Measurements from ENCODE around the gene KLHL3. TPM values are rescaled to one million over a fixed set of nuclear protein-coding genes. Genes with fewer than 3 reads are reported as not detected.

KLHL3 gene
- polyA plus RNA-seq, 1 of the 3 experiments (the other 2 are of a cell fraction), result 3.8 TPM

GRCh38 chr5:137630216-137630971, 105.5 kb downstream of the KLHL3 start:
- 84% methylated on average over 8 of the region's 10 CpGs for WGBS (ENCODE audit: low lambda C conversion rate)
- Histone ChIP-seq H3K9me2 (no peaks in the 10 kb centered on the region), H3K79me2 (ENCODE audit: insufficient read depth) (no peaks in the 10 kb centered on the region), H3K27ac (ENCODE audit: low read depth in 2 of 2, low read length in 1 of 2) (no peak overlapping the region), H3K4me2 (no peak overlapping the region), H3K9ac (no peak overlapping the region), H3K4me3 (ENCODE audit: low read depth in 2 of 2, low read length in 1 of 2) (no peak overlapping the region), H3F3A (replicated peaks; ENCODE audit: insufficient read depth) (no peaks in the 10 kb centered on the region), H3K27me3 (ENCODE audit: insufficient read depth) (no peaks in the 10 kb centered on the region), H2AFZ (ENCODE audit: low read depth) (no peak overlapping the region), H4K20me1 (ENCODE audit: insufficient read depth) (no peaks in the 10 kb centered on the region), H3K36me3 (replicated peaks in 1 of 2; ENCODE audit: control insufficient read depth in 1 of 2, insufficient read depth in 2 of 2, low read length in 1 of 2) (no peaks in the 10 kb centered on the region), H3K9me3 (no peaks in the 10 kb centered on the region), H3K4me1 (ENCODE audit: control insufficient read depth in 1 of 2, insufficient read depth in 2 of 2, low read depth in 1 of 2, low read length in 1 of 2) (peaks cover 0 to 3% of the 10 kb centered on the region in 2 experiments; a peak in 1 of 4 replicates)
- DNase-seq, result no peak
- CTCF ChIA-PET, result interaction anchor here (0.6 to 12.7 kb wide), 44 partner anchors 11 to 503 kb away, joined by 3 to 407 read pairs (median 5); partner anchors contain the start of genes HNRNPA0, KLHL3 and PKD2L2
- POLR2A ChIA-PET, result interaction anchor here (1.2 to 1.8 kb wide), 2 partner anchors 113 to 123 kb away, joined by 6 to 7 read pairs; partner anchors contain the start of gene HNRNPA0
- no peak for TF ChIP-seq REST (IDR thresholded peaks at IDR 0.05; ENCODE audit: low read depth, low read length)
- no peak for TF ChIP-seq JUND (IDR thresholded peaks at IDR 0.05)
- no peak for TF ChIP-seq MXI1 (IDR thresholded peaks at IDR 0.05; ENCODE audit: low read depth, low read length)
- TF ChIP-seq TCF12 (IDR thresholded peaks at IDR 0.05), result no peak
- no peak for TF ChIP-seq USF1 (IDR thresholded peaks at IDR 0.05; ENCODE audit: borderline replicate concordance, low read depth)
- no peak for TF ChIP-seq CHD2 (IDR thresholded peaks at IDR 0.05; ENCODE audit: low read length, partially characterized antibody)
- TF ChIP-seq EP300 (IDR thresholded peaks at IDR 0.05; ENCODE audit: borderline replicate concordance in 1 of 2, low read depth in 1 of 2, low read length in 1 of 2), result no peak
- TF ChIP-seq TEAD4 (IDR thresholded peaks at IDR 0.05; ENCODE audit: borderline replicate concordance, insufficient read depth), result no peak
- no peak for TF ChIP-seq GABPA (IDR thresholded peaks at IDR 0.05; ENCODE audit: low read depth)
- TF ChIP-seq ELF1 (IDR thresholded peaks at IDR 0.05), result no peak
- TF ChIP-seq FOSL2 (IDR thresholded peaks at IDR 0.05; ENCODE audit: borderline replicate concordance, low read depth), result no peak
- no peak for TF ChIP-seq FOXJ3 (CRISPR knock-in tag; IDR thresholded peaks at IDR 0.05)
- TF ChIP-seq MEF2A (IDR thresholded peaks at IDR 0.05; ENCODE audit: borderline replicate concordance, low read depth), result no peak
- no peak for TF ChIP-seq POLR2AphosphoS5 (IDR thresholded peaks at IDR 0.05; ENCODE audit: low read depth, low read length)
- TF ChIP-seq SMC3 (IDR thresholded peaks at IDR 0.05; ENCODE audit: low read depth, low read length), result no peak
- TF ChIP-seq FOXM1 (IDR thresholded peaks at IDR 0.05; ENCODE audit: low read depth), result no peak
- TF ChIP-seq RFX5 (IDR thresholded peaks at IDR 0.05; ENCODE audit: low read length), result no peak
- TF ChIP-seq, protein P1, sequence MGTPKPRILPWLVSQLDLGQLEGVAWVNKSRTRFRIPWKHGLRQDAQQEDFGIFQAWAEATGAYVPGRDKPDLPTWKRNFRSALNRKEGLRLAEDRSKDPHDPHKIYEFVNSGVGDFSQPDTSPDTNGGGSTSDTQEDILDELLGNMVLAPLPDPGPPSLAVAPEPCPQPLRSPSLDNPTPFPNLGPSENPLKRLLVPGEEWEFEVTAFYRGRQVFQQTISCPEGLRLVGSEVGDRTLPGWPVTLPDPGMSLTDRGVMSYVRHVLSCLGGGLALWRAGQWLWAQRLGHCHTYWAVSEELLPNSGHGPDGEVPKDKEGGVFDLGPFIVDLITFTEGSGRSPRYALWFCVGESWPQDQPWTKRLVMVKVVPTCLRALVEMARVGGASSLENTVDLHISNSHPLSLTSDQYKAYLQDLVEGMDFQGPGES (IDR thresholded peaks at IDR 0.05; ENCODE audit: low read depth, low read length), result no peak
- no peak for TF ChIP-seq RCOR1 (IDR thresholded peaks at IDR 0.05; ENCODE audit: low read length)
- TF ChIP-seq, protein P2, sequence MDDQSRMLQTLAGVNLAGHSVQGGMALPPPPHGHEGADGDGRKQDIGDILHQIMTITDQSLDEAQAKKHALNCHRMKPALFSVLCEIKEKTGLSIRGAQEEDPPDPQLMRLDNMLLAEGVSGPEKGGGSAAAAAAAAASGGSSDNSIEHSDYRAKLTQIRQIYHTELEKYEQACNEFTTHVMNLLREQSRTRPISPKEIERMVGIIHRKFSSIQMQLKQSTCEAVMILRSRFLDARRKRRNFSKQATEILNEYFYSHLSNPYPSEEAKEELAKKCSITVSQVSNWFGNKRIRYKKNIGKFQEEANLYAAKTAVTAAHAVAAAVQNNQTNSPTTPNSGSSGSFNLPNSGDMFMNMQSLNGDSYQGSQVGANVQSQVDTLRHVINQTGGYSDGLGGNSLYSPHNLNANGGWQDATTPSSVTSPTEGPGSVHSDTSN (IDR thresholded peaks at IDR 0.05), result no peak
